ENCODE results near the gene RNU5D-1.
"Not testable (repeated sequence)": the region's sequence is repeated elsewhere in the genome, so short reads cannot be mapped to it uniquely, and the experiment has no call there.

RNU5D-1 gene

DNA sequence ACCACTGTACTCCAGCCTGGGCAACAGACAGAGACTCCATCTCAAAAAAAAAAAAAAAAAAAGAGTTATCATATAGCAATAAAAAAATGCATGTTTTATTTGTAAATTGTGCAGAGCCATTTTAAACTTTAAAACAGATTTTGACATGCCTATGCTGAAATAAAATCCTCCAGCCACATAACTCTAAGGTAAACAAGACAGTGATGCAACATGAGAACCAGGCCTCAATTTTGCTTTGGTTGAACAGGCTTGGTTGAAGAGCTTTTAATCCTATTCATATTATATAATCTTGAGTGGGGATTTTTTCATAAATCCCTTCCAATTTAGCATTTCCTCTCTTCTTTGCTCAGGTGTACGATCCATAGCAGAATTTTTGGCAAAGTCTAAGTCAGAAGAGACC is 30.4 kb downstream of the RNU5D-1 start:
- DNase-seq = no peak

DNA sequence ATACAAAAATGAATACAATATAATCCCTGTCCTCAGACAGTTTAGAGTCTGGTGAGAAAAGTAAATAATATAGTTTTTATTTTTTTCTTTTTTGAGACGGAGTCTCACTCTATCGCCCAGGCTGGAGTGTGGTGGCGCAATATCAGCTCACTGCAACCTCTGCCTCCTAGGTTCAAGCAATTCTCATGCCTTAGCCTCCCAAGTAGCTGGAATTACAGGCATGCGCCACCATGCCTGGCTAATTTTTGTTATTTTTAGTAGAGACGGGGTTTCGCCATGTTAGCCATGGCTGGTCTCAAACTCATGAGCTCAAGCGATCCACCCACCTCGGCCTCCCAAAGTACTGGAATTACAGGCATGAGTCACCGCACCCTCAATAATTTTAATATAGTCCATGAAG is 31.6 kb downstream of the RNU5D-1 start:
- DNase-seq = not testable (repeated sequence)

- no peak for DNase-seq
These were observed 32.8 kb downstream of the RNU5D-1 start for GRCh38 chr1:44698138-44698537.

DNA sequence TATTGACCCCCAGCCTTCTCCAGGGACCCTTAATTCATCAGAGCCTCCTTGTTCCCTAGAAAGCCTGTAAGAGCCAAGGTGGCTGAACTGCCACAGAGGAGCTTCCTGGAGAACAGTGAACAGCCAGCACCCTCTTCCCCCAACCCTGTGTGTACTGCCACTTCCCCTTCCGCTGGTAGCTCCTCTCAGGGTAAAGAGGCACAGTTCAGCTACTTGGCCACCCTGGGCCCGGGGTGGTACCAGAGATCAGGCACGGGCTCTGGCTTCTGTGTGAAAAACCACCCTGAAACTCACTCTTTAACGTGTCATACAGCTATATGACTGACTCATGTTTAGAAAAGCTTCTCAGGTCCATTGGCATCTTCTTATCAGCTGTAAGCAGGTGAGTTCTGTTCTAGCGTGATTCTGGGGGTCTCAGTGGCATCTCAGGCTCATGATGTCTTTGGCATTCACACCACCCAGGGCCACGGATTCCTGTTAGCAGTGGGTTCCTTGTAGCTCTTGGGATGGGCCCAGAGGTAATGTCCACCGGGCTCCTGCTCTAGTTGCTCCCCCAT is 34.1 kb downstream of the RNU5D-1 start:
- peak in 1 of 56 donors; percentile 9 for DNase-seq

DNA sequence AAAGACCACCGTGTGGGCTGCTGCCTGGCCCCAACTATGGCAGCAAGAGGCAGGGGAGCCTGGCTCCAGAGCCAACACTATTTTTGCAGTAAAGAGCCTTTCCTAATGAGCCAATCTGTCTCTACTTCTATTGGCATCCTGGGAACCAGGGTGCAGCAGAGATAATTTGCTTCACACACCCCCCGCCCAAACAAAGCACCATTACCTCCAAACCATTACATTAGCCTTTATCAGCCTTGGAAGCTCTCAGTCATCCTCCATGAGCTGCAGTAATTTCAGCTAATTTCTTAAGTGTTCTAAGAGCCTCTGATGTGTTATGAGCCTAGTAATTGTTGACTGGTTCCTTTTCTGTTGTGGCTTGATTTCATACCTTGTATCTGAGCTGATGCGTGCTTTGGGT is 34.9 kb downstream of the RNU5D-1 start:
- no peak for DNase-seq

- DNase-seq = no peak
These were observed 35.3 kb downstream of the RNU5D-1 start for GRCh38 chr1:44695671-44696070.

- DNase-seq = no peak
These were observed 36.0 kb downstream of the RNU5D-1 start for GRCh38 chr1:44694863-44695478.

- DNase-seq = no peak
These were observed 37.1 kb downstream of the RNU5D-1 start for GRCh38 chr1:44693900-44694299.

GRCh38 chr1:44693159-44693558 is 37.8 kb downstream of the RNU5D-1 start:
- no peak for DNase-seq

GRCh38 chr1:44689447-44689765 is 41.6 kb downstream of the RNU5D-1 start:
- DNase-seq = no peak

DNA sequence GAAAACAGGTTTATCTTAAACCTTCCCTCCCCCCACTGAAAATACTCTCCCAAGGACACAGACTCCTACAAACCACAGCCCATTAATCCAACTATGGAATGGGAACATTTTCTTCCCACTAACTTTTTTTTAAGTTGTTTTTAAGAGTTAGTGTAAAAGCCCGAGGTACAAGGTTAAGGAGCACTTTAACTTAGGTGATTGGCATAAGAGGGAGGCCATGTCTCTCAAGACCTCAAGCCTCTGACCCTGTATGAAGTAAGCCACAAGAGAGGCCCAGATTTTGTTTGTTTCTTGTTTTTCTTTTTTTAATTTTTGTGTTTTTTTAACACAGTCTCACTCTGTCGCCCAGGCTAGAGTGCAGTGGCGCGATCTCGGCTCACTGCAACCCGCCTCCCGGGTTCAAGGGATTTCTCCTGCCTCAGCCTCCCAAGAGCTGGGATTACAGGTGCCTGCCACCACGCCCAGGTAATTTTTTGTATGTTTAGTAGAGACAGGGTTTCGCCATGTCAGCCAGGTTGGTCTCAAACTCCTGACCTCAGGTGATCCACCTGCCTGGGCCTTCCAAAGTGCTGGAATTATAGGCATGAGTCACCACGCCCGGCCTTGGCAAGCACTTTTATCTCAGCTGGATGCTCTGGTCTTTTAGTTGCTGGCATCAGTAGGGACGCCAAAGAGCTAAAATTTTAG is 42.1 kb downstream of the RNU5D-1 start:
- no peak for DNase-seq

DNA sequence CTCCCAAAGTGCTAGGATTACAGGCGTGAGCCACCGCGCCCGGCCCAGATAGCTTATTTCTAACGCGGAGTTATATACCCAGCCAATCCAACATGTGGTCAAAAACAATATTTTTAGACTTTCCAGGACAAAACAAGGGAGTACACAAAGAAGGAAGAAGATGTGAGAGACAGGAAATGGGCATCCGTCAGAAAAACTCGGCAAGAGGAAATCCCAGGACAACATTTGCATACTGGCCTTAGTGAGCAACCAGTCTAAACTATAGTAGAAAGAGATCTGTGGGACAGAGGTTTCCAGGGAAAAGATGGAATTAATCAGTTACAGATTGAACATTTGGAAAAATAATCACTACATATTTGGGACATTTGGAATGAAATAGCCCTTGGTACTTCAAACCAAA is 45.1 kb downstream of the RNU5D-1 start:
- DNase-seq = no peak

DNA sequence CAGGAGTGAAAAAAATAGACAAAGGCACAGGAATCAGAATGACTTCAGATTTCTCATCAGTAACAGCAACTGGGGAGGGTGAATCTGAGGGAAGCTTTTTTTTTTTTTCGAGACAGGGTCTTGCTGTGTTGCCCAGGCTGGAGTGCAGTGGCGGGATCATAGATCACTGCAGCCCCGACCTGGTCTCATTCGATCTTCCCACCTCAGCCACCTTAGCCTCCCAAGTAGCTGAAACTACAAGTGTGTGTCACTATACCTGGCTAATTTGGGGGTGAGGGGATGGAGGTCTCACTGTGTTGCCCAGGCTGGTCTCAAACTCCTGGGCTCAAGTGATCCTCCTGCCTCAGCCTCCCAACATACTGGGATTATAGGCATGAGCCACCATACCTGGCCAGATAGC is 45.8 kb downstream of the RNU5D-1 start:
- no peak for DNase-seq

GRCh38 chr1:44684525-44684924 is 46.4 kb downstream of the RNU5D-1 start:
- DNase-seq = no peak

DNA sequence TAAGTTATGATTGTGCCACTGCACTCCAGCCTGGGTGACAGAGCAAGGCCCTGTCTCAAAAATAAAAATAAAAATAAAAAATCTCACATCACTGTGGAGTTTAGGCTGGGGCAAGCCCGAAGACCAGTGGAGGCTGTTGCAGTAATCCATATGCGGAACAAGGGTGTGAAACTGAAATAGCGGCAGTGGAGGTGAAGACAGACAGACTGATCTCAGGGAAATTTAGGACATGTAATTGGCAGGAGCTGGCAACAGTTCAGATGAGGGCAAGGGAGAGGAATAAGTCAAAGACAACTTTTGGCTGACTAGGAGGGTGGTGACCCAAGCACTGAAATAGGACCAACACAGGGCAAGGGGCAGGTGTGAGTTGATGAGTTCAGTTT is 48.1 kb downstream of the RNU5D-1 start:
- DNase-seq = no peak

- no peak for DNase-seq
These were observed 48.8 kb downstream of the RNU5D-1 start for GRCh38 chr1:44681905-44682882.
